ENCODE data around the gene EME1.

The EME1 gene

GRCh38 chr17:50362661-50363060 lies 10.4 kb upstream of the EME1 start:
- DNase-seq (ENCODE audit: insufficient read length, low spot score) (no peak), FAIRE-seq (no peak)
- no peak for TF ChIP-seq POU2F2 (IDR thresholded peaks at IDR 0.05; ENCODE audit: low read depth, low read length)
- TF ChIP-seq TAF1 (IDR thresholded peaks at IDR 0.05; ENCODE audit: low read depth, low read length): no peak
- no peak for TF ChIP-seq SPI1 (IDR thresholded peaks at IDR 0.05; ENCODE audit: low read depth, low read length)
- TF ChIP-seq POLR2AphosphoS5 (IDR thresholded peaks at IDR 0.05; ENCODE audit: low read depth, low read length): no peak
- TF ChIP-seq POLR2A (IDR thresholded peaks at IDR 0.05; ENCODE audit: low read depth, low read length): no peak
- TF ChIP-seq PAX5 (IDR thresholded peaks at IDR 0.05; ENCODE audit: insufficient read depth, low read length, severe bottlenecking): no peak

GRCh38 chr17:50363217-50364060 lies 9.6 kb upstream of the EME1 start:
- DNase-seq (ENCODE audit: insufficient read length, low spot score) (no peak), FAIRE-seq (no peak)
- peak; percentile 5; the same call in 1 of the 2 replicates for TF ChIP-seq POLR2AphosphoS5 (IDR thresholded peaks at IDR 0.05; ENCODE audit: low read depth, low read length)
- no peak for TF ChIP-seq POU2F2 (IDR thresholded peaks at IDR 0.05; ENCODE audit: low read depth, low read length)

- no peak for FAIRE-seq
- DNase-seq (ENCODE audit: insufficient read length, low spot score): no peak
- peak; percentile 66; the same call in 1 of the 2 replicates for TF ChIP-seq POLR2AphosphoS5 (IDR thresholded peaks at IDR 0.05; ENCODE audit: low read depth, low read length)
- TF ChIP-seq POLR2A (IDR thresholded peaks at IDR 0.05; ENCODE audit: low read depth, low read length): no peak; the same call in 1 of the 2 replicates
These were observed 9.0 kb upstream of the EME1 start for GRCh38 chr17:50364061-50364458.

- TF ChIP-seq PAX5 (IDR thresholded peaks at IDR 0.05; ENCODE audit: insufficient read depth, low read length, severe bottlenecking) (no peak), POLR2A (IDR thresholded peaks at IDR 0.05; ENCODE audit: low read depth, low read length) (no peak), SPI1 (IDR thresholded peaks at IDR 0.05; ENCODE audit: low read depth, low read length) (no peak), POLR2AphosphoS5 (IDR thresholded peaks at IDR 0.05; ENCODE audit: low read depth, low read length) (no peak), POU2F2 (IDR thresholded peaks at IDR 0.05; ENCODE audit: low read depth, low read length) (no peak)
- DNase-seq (ENCODE audit: insufficient read length, low spot score) (no peak), FAIRE-seq (no peak)
These were observed 8.3 kb upstream of the EME1 start for GRCh38 chr17:50364715-50365114.

- FAIRE-seq: no peak
- no peak for DNase-seq (ENCODE audit: insufficient read length, low spot score)
- TF ChIP-seq SPI1 (IDR thresholded peaks at IDR 0.05; ENCODE audit: low read depth, low read length) (no peak), TAF1 (IDR thresholded peaks at IDR 0.05; ENCODE audit: low read depth, low read length) (no peak), POLR2A (IDR thresholded peaks at IDR 0.05; ENCODE audit: low read depth, low read length) (no peak), POLR2AphosphoS5 (IDR thresholded peaks at IDR 0.05; ENCODE audit: low read depth, low read length) (no peak)
These were observed 7.9 kb upstream of the EME1 start for GRCh38 chr17:50365165-50365564.

GRCh38 chr17:50365649-50366393 lies 7.2 kb upstream of the EME1 start:
- FAIRE-seq: no peak
- DNase-seq (ENCODE audit: insufficient read length, low spot score): no peak
- no peak for TF ChIP-seq SPI1 (IDR thresholded peaks at IDR 0.05; ENCODE audit: low read depth, low read length)
- no peak for TF ChIP-seq POU2F2 (IDR thresholded peaks at IDR 0.05; ENCODE audit: low read depth, low read length)
- no peak for TF ChIP-seq POLR2AphosphoS5 (IDR thresholded peaks at IDR 0.05; ENCODE audit: low read depth, low read length)
- no peak for TF ChIP-seq POLR2A (IDR thresholded peaks at IDR 0.05; ENCODE audit: low read depth, low read length)
- no peak for TF ChIP-seq TAF1 (IDR thresholded peaks at IDR 0.05; ENCODE audit: low read depth, low read length)
- no peak for TF ChIP-seq PAX5 (IDR thresholded peaks at IDR 0.05; ENCODE audit: insufficient read depth, low read length, severe bottlenecking)

GRCh38 chr17:50367401-50367800 lies 5.6 kb upstream of the EME1 start:
- DNase-seq (ENCODE audit: insufficient read length, low spot score) (no peak), FAIRE-seq (no peak)
- TF ChIP-seq PAX5 (IDR thresholded peaks at IDR 0.05; ENCODE audit: insufficient read depth, low read length, severe bottlenecking) (no peak), POLR2A (IDR thresholded peaks at IDR 0.05; ENCODE audit: low read depth, low read length) (no peak), POLR2AphosphoS5 (IDR thresholded peaks at IDR 0.05; ENCODE audit: low read depth, low read length) (no peak), SPI1 (IDR thresholded peaks at IDR 0.05; ENCODE audit: low read depth, low read length) (no peak), TAF1 (IDR thresholded peaks at IDR 0.05; ENCODE audit: low read depth, low read length) (no peak), POU2F2 (IDR thresholded peaks at IDR 0.05; ENCODE audit: low read depth, low read length) (no peak)

GRCh38 chr17:50370052-50370451 lies 3.0 kb upstream of the EME1 start:
- no peak for FAIRE-seq
- DNase-seq (ENCODE audit: insufficient read length, low spot score): no peak
- TF ChIP-seq POLR2A (IDR thresholded peaks at IDR 0.05; ENCODE audit: low read depth, low read length) (no peak), POLR2AphosphoS5 (IDR thresholded peaks at IDR 0.05; ENCODE audit: low read depth, low read length) (no peak), SPI1 (IDR thresholded peaks at IDR 0.05; ENCODE audit: low read depth, low read length) (no peak), PAX5 (IDR thresholded peaks at IDR 0.05; ENCODE audit: insufficient read depth, low read length, severe bottlenecking) (no peak)

- FAIRE-seq: no peak
- TF ChIP-seq POU2F2 (IDR thresholded peaks at IDR 0.05; ENCODE audit: low read depth, low read length): no peak
- TF ChIP-seq POLR2A (IDR thresholded peaks at IDR 0.05; ENCODE audit: low read depth, low read length): no peak
- no peak for TF ChIP-seq PAX5 (IDR thresholded peaks at IDR 0.05; ENCODE audit: insufficient read depth, low read length, severe bottlenecking)
- no peak for TF ChIP-seq TAF1 (IDR thresholded peaks at IDR 0.05; ENCODE audit: low read depth, low read length)
- TF ChIP-seq POLR2AphosphoS5 (IDR thresholded peaks at IDR 0.05; ENCODE audit: low read depth, low read length): no peak
- TF ChIP-seq SPI1 (IDR thresholded peaks at IDR 0.05; ENCODE audit: low read depth, low read length): no peak
- DNase-seq (ENCODE audit: insufficient read length, low spot score): no peak
These were observed 1.5 kb upstream of the EME1 start for GRCh38 chr17:50371526-50371925.
